Smooth muscle cell (in vitro differentiated cells): ENCODE measurements around the gene TAX1BP3. TPM values are rescaled to one million over a fixed set of nuclear protein-coding genes. Genes with fewer than 3 reads are reported as not detected.
A peak's percentile ranks its signal among the peaks of the same experiment; 100 is the strongest.

Source experiments
- DNase-seq: peaks from one replicate; lab custom pipeline; 2025; ENCODE audit not compliant: unreplicated experiment; lab: John Stamatoyannopoulos, UW
- H2AFZ ChIP-seq: fragments of 200-600 bp; sonication (generic); 2 replicates; pipeline ENCODE4 v1.6.0; 2016; ENCODE audit warnings: antibody characterized with exemption, low read depth, mild to moderate bottlenecking
- H3F3A ChIP-seq: fragments of 200-600 bp; sonication (generic); 2 replicates; pipeline ENCODE4 v1.6.0; 2017; ENCODE audit warnings: antibody characterized with exemption, low read depth
- H3K27ac ChIP-seq: fragments of 200-600 bp; sonication (generic); 2 replicates; pipeline ENCODE4 v1.5.1; 2016; ENCODE audit warnings: low read depth, mild to moderate bottlenecking
- H3K27me3 ChIP-seq: fragments of 200-600 bp; sonication (generic); 2 replicates; pipeline ENCODE4 v1.6.1; 2016; ENCODE audit warnings: low read depth, mild to moderate bottlenecking
- H3K36me3 ChIP-seq: fragments of 200-600 bp; sonication (generic); 2 replicates; pipeline ENCODE4 v1.5.1; 2016; ENCODE audit warnings: low read depth
- H3K4me1 ChIP-seq: fragments of 200-600 bp; sonication (generic); 2 replicates; pipeline ENCODE4 v1.5.1; 2016; ENCODE audit warnings: low read depth
- H3K4me2 ChIP-seq: fragments of 200-600 bp; sonication (generic); 2 replicates; pipeline ENCODE4 v1.6.0; 2016; ENCODE audit warnings: mild to moderate bottlenecking
- H3K4me3 ChIP-seq: fragments of 200-600 bp; sonication (generic); 2 replicates; pipeline ENCODE4 v1.5.1; 2016; ENCODE audit warnings: mild to moderate bottlenecking
- H3K79me2 ChIP-seq: fragments of 200-600 bp; sonication (generic); 2 replicates; pipeline ENCODE4 v1.6.0; 2016; ENCODE audit warnings: low read depth, mild to moderate bottlenecking
- H3K9ac ChIP-seq: fragments of 200-600 bp; sonication (generic); 2 replicates; pipeline ENCODE4 v1.6.0; 2016; ENCODE audit warnings: low read depth
- H3K9me3 ChIP-seq: fragments of 200-600 bp; sonication (generic); replicated peaks from 2 replicates; pipeline ENCODE4 v1.5.1; 2016; ENCODE audit warnings: low read depth
- H4K20me1 ChIP-seq: fragments of 200-600 bp; sonication (generic); 2 replicates; pipeline ENCODE4 v1.6.0; 2016; ENCODE audit warnings: low read depth
- WGBS: methylation state at CpG from one replicate; pipeline ENCODE4 v1.1.7; 2016; ENCODE audit warnings: low lambda C conversion rate; 5-methylcytosine and 5-hydroxymethylcytosine counted together
- polyA plus RNA-seq: library from polyadenylated mRNA; unstranded; fragments of >200 nt; fragmentation: Nextera tagmentation; extraction: Ambion mirVana; gene quantifications from 2 replicates; pipeline ENCODE4 v1.2.1, GENCODE V29; 2016
- total RNA-seq: library from RNA; depleted of rRNA; stranded (reverse); fragments of >200 nt; gene quantifications from 2 replicates; pipeline ENCODE4 v1.2.3, GENCODE V29; 2014
- TF ChIP-seq, protein P1 (sequence below): fragments of 200-600 bp; sonication (generic); IDR thresholded peaks from 2 replicates; pipeline ENCODE4 v1.5.1; 2017; ENCODE audit warnings: borderline replicate concordance, mild to moderate bottlenecking, antibody characterized with exemption; ENCODE audit not compliant: insufficient read depth, poor library complexity, severe bottlenecking

Gene TAX1BP3
- total and polyA plus RNA-seq, 2 experiments from 2014 or later = 115 to 295 TPM

DNA sequence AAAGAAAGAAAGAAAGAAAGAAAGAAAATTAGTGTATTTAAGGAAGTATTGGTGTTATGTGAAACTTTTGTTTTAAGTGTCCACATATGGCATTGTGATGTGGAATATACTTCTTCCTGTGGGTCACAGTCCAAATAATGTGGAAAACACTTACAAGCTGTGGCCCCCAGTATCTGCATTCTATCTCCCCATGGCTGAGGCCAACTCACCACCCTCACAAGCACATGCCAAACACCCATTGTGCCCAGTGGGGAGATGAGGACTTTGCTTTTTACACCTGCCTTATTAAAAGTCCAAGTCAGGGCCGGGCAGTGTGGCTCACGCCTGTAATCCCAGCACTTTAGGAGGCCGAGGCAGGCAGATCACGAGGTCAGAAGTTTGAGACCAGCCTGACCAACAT lies 31.6 kb upstream of the TAX1BP3 start:
- TF ChIP-seq, protein P1, sequence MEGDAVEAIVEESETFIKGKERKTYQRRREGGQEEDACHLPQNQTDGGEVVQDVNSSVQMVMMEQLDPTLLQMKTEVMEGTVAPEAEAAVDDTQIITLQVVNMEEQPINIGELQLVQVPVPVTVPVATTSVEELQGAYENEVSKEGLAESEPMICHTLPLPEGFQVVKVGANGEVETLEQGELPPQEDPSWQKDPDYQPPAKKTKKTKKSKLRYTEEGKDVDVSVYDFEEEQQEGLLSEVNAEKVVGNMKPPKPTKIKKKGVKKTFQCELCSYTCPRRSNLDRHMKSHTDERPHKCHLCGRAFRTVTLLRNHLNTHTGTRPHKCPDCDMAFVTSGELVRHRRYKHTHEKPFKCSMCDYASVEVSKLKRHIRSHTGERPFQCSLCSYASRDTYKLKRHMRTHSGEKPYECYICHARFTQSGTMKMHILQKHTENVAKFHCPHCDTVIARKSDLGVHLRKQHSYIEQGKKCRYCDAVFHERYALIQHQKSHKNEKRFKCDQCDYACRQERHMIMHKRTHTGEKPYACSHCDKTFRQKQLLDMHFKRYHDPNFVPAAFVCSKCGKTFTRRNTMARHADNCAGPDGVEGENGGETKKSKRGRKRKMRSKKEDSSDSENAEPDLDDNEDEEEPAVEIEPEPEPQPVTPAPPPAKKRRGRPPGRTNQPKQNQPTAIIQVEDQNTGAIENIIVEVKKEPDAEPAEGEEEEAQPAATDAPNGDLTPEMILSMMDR = no peak
- H3K4me2 ChIP-seq = no peak overlapping the region
- H2AFZ ChIP-seq = no peak overlapping the region
- no peaks in the 10 kb centered on the region for H3K9me3 ChIP-seq
- H3K4me3 ChIP-seq = no peak overlapping the region
- WGBS = 94% methylated on average over 4 of the region's 4 CpGs
- DNase-seq = no peak
- peaks cover 36% of the 10 kb centered on the region for H3K27me3 ChIP-seq
- H3F3A ChIP-seq = no peaks in the 10 kb centered on the region
- no peaks in the 10 kb centered on the region for H3K4me1 ChIP-seq
- H4K20me1 ChIP-seq = no peaks in the 10 kb centered on the region
- no peak overlapping the region for H3K27ac ChIP-seq
- H3K79me2 ChIP-seq = no peaks in the 10 kb centered on the region
- no peaks in the 10 kb centered on the region for H3K36me3 ChIP-seq
- no peak overlapping the region for H3K9ac ChIP-seq

- Histone ChIP-seq H3K27me3 (peaks cover 54% of the 10 kb centered on the region), H3K4me1 (no peaks in the 10 kb centered on the region), H2AFZ (no peak overlapping the region), H3K9ac (no peak overlapping the region), H3K27ac (no peak overlapping the region), H3F3A (no peaks in the 10 kb centered on the region), H3K9me3 (no peaks in the 10 kb centered on the region), H3K79me2 (no peaks in the 10 kb centered on the region), H3K4me3 (no peak overlapping the region), H3K4me2 (no peak overlapping the region), H4K20me1 (no peaks in the 10 kb centered on the region), H3K36me3 (no peaks in the 10 kb centered on the region)
- TF ChIP-seq, protein P1 = no peak
- 92% methylated on average over 4 of the region's 4 CpGs for WGBS
- DNase-seq = no peak
Observed at GRCh38 chr17:3698139-3698538, 29.8 kb upstream of the TAX1BP3 start.

DNA sequence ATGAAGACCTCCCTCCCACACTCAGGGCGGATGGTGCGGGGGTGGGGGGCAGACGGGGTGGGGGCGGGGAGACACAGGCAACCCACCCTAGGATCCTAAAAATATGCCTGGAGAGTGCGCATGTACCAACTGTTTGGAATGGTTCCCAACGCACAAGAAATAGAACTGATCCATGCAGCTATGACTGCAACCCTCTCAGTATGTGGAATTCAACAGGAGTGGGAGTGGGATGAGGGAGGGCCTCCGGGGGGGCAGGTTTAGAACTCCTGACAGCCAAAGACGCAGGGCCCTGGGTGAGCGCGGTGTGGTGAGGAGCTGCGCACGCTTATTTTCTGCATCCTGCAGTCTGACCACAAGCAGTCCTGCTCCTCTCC lies 28.7 kb upstream of the TAX1BP3 start:
- H4K20me1 ChIP-seq = no peaks in the 10 kb centered on the region
- no peak overlapping the region for H2AFZ ChIP-seq
- DNase-seq = no peak
- H3K4me1 ChIP-seq = no peaks in the 10 kb centered on the region
- no peaks in the 10 kb centered on the region for H3F3A ChIP-seq
- H3K36me3 ChIP-seq = no peaks in the 10 kb centered on the region
- no peak overlapping the region for H3K9ac ChIP-seq
- no peak overlapping the region for H3K4me3 ChIP-seq
- H3K79me2 ChIP-seq = no peaks in the 10 kb centered on the region
- H3K27ac ChIP-seq = no peak overlapping the region
- no peak overlapping the region for H3K4me2 ChIP-seq
- peaks cover 58% of the 10 kb centered on the region for H3K27me3 ChIP-seq
- TF ChIP-seq, protein P1 = no peak
- 62% methylated on average over 12 of the region's 12 CpGs for WGBS
- no peaks in the 10 kb centered on the region for H3K9me3 ChIP-seq

- peak within 1 kb of the TSS; percentile 97 for H3K4me2 ChIP-seq
- H2AFZ ChIP-seq = no peak within 1 kb of the TSS
- H3K9ac ChIP-seq = no peak within 1 kb of the TSS
- H3F3A ChIP-seq = no peaks in the 10 kb centered on the region
- H4K20me1 ChIP-seq = no peaks in the 10 kb centered on the region
- WGBS = 3% methylated on average over 59 of the region's 65 CpGs
- H3K4me3 ChIP-seq = peak within 1 kb of the TSS; percentile 56
- H3K4me1 ChIP-seq = no peaks in the 10 kb centered on the region
- peaks cover 58% of the 10 kb centered on the region for H3K27me3 ChIP-seq
- H3K79me2 ChIP-seq = no peaks in the 10 kb centered on the region
- no peaks in the 10 kb centered on the region for H3K36me3 ChIP-seq
- TF ChIP-seq, protein P1 = no peak
- no peak within 1 kb of the TSS for H3K27ac ChIP-seq
- DNase-seq = no peak
- no peaks in the 10 kb centered on the region for H3K9me3 ChIP-seq
Observed at GRCh38 chr17:3695723-3696411, 27.5 kb upstream of the TAX1BP3 start, which contains the start of gene P2RX5. P2RX5 (minus strand) TSS chr17:3696155; CDS start chr17:3696005, 150 bp downstream.
